NCI-H1092 treated with DMSO at 0.1 percent for 48 hours (cell line): ENCODE data around the gene DMRTA1.
A peak's percentile ranks its signal among the peaks of the same experiment; 100 is the strongest.
"Not testable (repeated sequence)": the region's sequence is repeated elsewhere in the genome, so short reads cannot be mapped to it uniquely, and the experiment has no call there.

Experiments used
- DNase-seq: peaks from one replicate; lab custom pipeline; 2025; lab: John Stamatoyannopoulos, UW

Gene DMRTA1

GRCh38 chr9:22463205-22463604 is 16.6 kb downstream of the DMRTA1 start:
- no peak for DNase-seq

DNA sequence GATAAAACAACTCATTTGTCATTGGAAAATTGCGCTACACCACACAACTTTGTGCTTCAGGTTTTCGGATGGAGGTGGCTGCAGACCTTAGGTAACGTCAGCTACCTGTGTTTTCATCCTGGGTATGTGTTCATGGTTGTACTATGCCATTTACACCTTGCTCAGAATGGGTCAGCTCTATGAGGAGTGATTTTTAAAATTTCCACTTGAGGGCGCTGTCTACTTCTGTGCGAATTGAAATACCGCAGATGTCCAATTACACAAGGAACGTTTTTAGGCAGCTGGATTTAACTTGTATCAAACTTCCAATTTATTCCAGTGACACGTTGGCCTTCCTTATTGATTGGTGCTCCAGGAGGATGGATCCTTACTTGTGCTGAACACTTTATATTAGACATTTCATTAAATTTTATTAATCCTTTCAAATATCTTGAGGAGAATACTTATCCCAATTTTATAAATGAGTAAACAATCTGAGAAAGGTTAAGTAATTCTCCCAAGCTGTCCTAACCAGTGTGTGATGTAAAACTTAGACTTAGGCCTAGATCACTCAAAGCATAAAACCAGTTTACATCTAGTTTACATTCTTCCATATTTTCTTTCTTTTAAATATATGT is 23.4 kb downstream of the DMRTA1 start:
- DNase-seq, result peak; percentile 66

DNA sequence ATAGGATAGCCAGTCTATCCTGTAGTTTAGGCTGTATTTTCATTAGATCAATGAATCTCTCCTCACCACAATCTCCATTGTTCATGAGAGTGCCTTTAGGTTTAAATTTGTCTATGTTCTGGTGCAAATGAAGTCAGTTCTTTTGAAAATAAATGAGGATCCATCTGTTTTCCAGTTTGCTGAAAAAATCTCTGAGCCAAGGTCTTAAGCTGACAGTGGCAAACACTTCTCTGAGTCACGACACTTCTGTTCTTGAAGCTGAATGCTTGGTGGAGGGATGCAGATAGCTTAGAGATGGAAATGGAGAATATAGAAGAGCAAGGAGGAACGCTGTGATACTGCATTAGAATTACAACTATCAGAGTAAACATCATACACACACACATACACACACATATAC is 34.9 kb downstream of the DMRTA1 start:
- no peak for DNase-seq

DNA sequence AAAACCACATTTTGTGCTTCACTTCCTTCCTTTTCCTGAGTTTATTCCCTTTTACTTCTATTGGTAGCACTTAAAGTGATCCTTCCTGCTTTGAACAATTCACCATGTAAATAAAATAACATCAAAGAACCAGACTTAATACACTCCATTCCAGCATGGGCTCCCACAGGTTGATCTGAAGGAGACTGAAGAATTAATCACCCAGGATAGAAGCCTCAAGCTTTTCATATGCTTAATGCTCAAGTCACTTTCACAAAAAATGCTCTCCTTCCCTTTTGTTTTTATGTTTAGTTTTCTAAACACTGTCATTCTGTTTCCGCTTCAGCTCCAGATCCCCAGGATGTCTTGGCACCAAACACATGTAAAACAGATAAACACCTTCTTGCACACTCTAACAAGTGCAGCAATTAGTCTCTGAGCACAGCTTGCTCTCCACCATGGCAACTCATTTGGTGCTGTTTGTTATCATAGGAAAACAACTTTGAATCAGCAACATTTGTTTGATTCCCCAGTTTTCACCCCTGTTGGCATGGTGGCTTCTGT is 37.0 kb downstream of the DMRTA1 start:
- DNase-seq, result no peak

- DNase-seq, result not testable (repeated sequence)
Observed at GRCh38 chr9:22496197-22496596, 49.6 kb downstream of the DMRTA1 start.
